ENCODE measurements around the gene NECTIN4.

NECTIN4 gene

DNA sequence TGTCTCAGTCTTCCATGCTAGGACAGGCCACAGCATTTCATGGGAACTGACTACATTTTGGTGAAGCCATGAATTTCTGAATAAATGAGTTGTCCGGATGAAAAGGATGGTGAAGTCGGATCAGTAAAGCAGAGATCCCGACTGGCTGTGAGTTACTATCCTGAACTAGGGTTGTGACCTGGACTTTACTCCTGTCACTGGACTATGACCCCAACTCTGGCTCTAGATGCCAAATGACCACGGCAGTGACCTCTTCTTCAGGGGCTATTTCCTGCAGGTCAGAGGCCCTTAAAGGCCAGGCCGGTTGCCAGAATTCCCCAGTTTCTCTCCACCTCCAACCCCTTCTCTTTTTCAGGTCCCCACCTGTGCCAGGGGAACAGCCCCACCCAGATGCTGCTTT, 1.7 kb upstream of the NECTIN4 start:
- TF ChIP-seq, protein P1, sequence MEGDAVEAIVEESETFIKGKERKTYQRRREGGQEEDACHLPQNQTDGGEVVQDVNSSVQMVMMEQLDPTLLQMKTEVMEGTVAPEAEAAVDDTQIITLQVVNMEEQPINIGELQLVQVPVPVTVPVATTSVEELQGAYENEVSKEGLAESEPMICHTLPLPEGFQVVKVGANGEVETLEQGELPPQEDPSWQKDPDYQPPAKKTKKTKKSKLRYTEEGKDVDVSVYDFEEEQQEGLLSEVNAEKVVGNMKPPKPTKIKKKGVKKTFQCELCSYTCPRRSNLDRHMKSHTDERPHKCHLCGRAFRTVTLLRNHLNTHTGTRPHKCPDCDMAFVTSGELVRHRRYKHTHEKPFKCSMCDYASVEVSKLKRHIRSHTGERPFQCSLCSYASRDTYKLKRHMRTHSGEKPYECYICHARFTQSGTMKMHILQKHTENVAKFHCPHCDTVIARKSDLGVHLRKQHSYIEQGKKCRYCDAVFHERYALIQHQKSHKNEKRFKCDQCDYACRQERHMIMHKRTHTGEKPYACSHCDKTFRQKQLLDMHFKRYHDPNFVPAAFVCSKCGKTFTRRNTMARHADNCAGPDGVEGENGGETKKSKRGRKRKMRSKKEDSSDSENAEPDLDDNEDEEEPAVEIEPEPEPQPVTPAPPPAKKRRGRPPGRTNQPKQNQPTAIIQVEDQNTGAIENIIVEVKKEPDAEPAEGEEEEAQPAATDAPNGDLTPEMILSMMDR (IDR thresholded peaks at IDR 0.05; ENCODE audit: borderline replicate concordance, control extremely low read depth, extremely low read depth, insufficient read depth, missing control alignments): no peak
- DNase-seq (ENCODE audit: low spot score): no peak
- in situ Hi-C loops (cut with MboI; ENCODE audit: low sequenced_read_pairs, unreplicated experiment): loop anchor here (10.0 kb wide), 1 partner anchor 96 kb away; no protein-coding TSS in a partner anchor

DNA sequence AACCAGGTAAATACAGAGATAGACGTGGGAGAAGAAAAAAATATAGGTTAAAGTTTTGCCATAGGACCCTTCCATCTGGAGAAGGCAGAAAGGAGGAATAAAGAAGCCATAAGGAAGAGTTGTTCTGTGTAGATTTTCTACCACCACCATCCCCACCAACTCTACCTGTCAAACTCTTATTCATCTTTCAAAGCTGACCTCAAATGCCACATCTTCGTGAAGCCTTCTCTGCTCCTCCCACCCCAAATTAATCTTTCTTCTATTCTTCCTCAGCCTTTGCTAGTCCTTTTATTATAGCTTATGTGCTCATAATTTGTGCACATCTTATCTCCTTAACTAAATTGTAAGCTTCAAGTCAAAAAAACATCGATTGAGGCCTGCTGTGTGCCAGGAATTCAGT, 1.3 kb upstream of the NECTIN4 start:
- in situ Hi-C loops (cut with MboI; ENCODE audit: low sequenced_read_pairs, unreplicated experiment): loop anchor here (10.0 kb wide), 1 partner anchor 96 kb away; no protein-coding TSS in a partner anchor

DNA sequence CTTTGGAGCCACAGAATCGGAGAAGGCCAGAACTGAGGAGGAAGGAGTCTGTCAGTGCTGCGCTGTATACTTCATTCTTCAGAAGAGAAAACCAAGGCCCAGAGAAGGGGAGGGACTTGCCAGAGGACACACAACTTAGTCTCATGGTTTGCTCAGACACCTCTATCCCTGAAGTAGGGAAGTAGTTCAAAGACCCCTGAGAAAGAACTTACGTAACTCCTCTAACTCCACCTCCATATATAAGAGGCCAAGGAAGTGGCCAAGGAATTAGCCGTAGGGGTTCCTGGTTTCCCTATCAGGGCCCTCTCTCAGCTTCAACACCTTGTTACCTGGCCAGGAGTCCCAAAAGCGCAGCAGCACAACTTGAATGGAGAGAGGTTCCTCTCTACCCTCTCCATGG, 580 bp upstream of the NECTIN4 start:
- DNase-seq (ENCODE audit: low spot score): no peak
- in situ Hi-C loops (cut with MboI; ENCODE audit: low sequenced_read_pairs, unreplicated experiment): loop anchor here (10.0 kb wide), 1 partner anchor 95 kb away; no protein-coding TSS in a partner anchor
- TF ChIP-seq, protein P1 (IDR thresholded peaks at IDR 0.05; ENCODE audit: borderline replicate concordance, control extremely low read depth, extremely low read depth, insufficient read depth, missing control alignments): no peak

More for the DNA sequence above, 1.3 kb upstream of the NECTIN4 start:
- no peak for DNase-seq (ENCODE audit: low spot score)
- TF ChIP-seq, protein P1 (IDR thresholded peaks at IDR 0.05; ENCODE audit: borderline replicate concordance, control extremely low read depth, extremely low read depth, insufficient read depth, missing control alignments): no peak

DNA sequence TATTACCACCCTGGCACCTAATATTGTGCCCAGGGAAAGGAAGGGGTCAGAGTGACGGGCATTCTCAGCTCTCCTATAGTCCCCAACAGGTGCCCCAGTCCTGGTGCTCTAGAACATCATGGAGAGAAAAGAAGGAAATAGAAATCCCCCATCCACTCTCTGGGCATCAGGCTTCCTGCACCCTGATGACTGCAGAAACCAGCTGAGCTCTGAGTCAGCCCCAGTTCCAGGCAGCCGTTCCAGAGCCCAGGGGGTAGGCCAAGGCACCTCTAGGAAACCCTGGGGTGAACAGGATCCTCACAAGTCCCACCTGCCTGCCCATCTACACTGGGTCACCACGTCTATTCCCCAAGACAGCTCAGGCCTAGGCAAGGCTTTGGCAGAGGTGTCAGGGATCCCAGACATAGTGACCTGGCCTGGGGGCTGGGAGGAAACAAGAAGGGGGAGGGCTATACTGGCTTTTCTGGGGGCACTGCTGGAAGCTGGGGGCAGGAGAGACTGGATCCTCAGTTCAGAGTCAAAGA, 709 bp downstream of the NECTIN4 start:
- DNase-seq (ENCODE audit: low spot score): no peak
- TF ChIP-seq, protein P1 (IDR thresholded peaks at IDR 0.05; ENCODE audit: borderline replicate concordance, control extremely low read depth, extremely low read depth, insufficient read depth, missing control alignments): no peak
- in situ Hi-C loops (cut with MboI; ENCODE audit: low sequenced_read_pairs, unreplicated experiment): no loop called here

DNA sequence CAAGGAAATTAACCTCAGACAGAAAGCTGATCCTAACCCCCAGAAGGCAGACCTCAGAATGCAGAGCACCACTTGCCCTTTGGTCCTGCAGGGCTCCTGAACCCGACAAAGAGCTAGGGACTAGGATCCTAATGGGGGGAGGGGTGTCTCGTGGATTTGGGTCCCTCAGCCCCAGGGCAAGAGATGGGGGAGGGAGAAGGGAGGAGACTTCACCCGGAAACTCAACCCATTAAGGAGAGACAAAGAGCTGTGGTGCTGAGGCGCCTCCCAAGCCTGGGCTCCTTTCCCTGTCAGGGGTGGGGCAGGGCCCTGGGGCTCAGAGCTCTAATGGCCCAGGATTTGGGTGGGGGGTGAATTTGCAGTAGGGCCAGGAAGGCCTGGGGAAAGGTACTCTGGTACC, 2.9 kb downstream of the NECTIN4 start:
- DNase-seq (ENCODE audit: low spot score): no peak
- in situ Hi-C loops (cut with MboI; ENCODE audit: low sequenced_read_pairs, unreplicated experiment): no loop called here
- TF ChIP-seq, protein P1 (IDR thresholded peaks at IDR 0.05; ENCODE audit: borderline replicate concordance, control extremely low read depth, extremely low read depth, insufficient read depth, missing control alignments): no peak

DNA sequence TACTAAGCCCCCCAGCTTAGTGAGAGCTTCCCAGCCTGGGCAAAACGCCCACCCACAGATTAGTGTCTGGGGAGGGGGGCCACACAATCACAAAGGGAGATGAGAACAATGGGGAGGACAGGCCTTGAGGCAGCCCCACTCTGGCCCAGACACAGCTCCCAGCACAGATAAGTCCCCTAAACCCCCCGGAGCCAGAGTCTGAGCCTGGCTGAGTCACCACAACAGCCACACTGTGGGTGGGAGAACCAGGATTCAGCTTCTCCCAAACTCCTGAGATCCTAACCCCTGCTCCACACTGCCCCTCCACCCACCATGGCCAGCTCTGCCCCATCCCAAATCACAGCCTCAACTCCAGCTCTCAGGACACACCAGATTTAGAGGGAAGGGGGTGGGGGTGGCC, 4.2 kb downstream of the NECTIN4 start:
- in situ Hi-C loops (cut with MboI; ENCODE audit: low sequenced_read_pairs, unreplicated experiment): no loop called here
- TF ChIP-seq, protein P1 (IDR thresholded peaks at IDR 0.05; ENCODE audit: borderline replicate concordance, control extremely low read depth, extremely low read depth, insufficient read depth, missing control alignments): no peak
- no peak for DNase-seq (ENCODE audit: low spot score)
